Gastrocnemius medialis (tissue), 4 donors: ENCODE results near the gene PTPN20. TPM values are rescaled to one million over a fixed set of nuclear protein-coding genes. Genes with fewer than 3 reads are reported as not detected.
"Not testable (repeated sequence)": the region's sequence is repeated elsewhere in the genome, so short reads cannot be mapped to it uniquely, and the experiment has no call there.

Experiments
- ATAC-seq, 2 donors: fragments of 150-250 bp; one replicate each; pipeline ENCODE4 v1.9.1; 2016
- DNase-seq, 2 donors: peaks; one replicate each; pipeline ENCODE4 v3.0.0-alpha.2; 2019
- H3K27ac ChIP-seq, 4 donors: fragments of 200-600 bp; sonication (generic); 1 replicate in 1 of 4; 2 replicates in 3 of 4; pipeline ENCODE4 v1.5.1; 2016 to 2018; ENCODE audit warnings: mild to moderate bottlenecking in 2 of 4, moderate library complexity in 1 of 4
- H3K27me3 ChIP-seq, 3 donors: fragments of 200-600 bp; sonication (generic) in 2 of 3; 1 replicate in 1 of 3; 2 replicates in 2 of 3; pipeline versions ENCODE4 v1.5.1 to v1.6.0; 2016 to 2019; ENCODE audit warnings: mild to moderate bottlenecking in 1 of 3, moderate library complexity in 1 of 3
- H3K36me3 ChIP-seq, 2 donors: fragments of 200-600 bp; sonication (generic) in 1 of 2; one replicate each; pipeline ENCODE4 v1.5.1; 2017 to 2018
- H3K4me1 ChIP-seq, 2 donors: fragments of 200-600 bp; sonication (generic) in 1 of 2; one replicate each; pipeline ENCODE4 v1.5.1; 2016 to 2017; ENCODE audit warnings: mild to moderate bottlenecking in 2 of 2
- H3K4me3 ChIP-seq, 4 donors: fragments of 200-600 bp; sonication (generic) in 3 of 4; 1 replicate in 1 of 4; 2 replicates in 3 of 4; pipeline ENCODE4 v1.5.1; 2016 to 2019; ENCODE audit warnings: mild to moderate bottlenecking in 2 of 4
- H3K9me3 ChIP-seq, 3 donors: fragments of 200-600 bp; sonication (generic) in 2 of 3; 1 replicate in 1 of 3; 2 replicates in 2 of 3; pipeline ENCODE4 v1.5.1; 2016 to 2019
- in situ Hi-C, 4 donors: fragments of 200-750 bp; cut with MboI; loops; one replicate each; pipeline versions ENCODE4 v1.15.0 to v1.8.0; 2017; ENCODE audit warnings: low sequenced_read_pairs in 4 of 4
- intact Hi-C: fragments of 100-400 bp; cut with DNase I; formaldehyde crosslinking; loops from one replicate; pipeline ENCODE4 v1.15.1; 2023; ENCODE audit warnings: low total_unique reads
- total RNA-seq, 4 donors: library from RNA; depleted of rRNA; stranded (reverse); fragments of >200 nt; gene quantifications; one replicate each; pipeline versions ENCODE4 v1.1.0 to v1.2.3, GENCODE V29; 2016

The PTPN20 gene
- 1 to 10 TPM in 3 of 4 donors, under 1 TPM in 1; 0.84 to 6.1 (median 5.1) TPM for total RNA-seq

- ATAC-seq (peak; percentile 62 to 90), DNase-seq (peak in 1 of 2 donors; percentile 62)
- H3K27me3 ChIP-seq, intact Hi-C loops, H3K9me3 ChIP-seq, H3K4me1 ChIP-seq, in situ Hi-C loops, H3K36me3 ChIP-seq: not testable (repeated sequence)
- Histone ChIP-seq H3K27ac (peak within 1 kb of the TSS in 1 of 4 donors; percentile 34), H3K4me3 (peak within 1 kb of the TSS in 2 of 4 donors; percentile 28 to 35)
Measured at GRCh38 chr10:46911144-46911876, at the start of gene PTPN20. PTPN20 (plus strand) TSS chr10:46911428; CDS start chr10:46932500, 21,072 bp downstream.

- intact Hi-C loops, H3K27ac ChIP-seq, H3K36me3 ChIP-seq, DNase-seq, in situ Hi-C loops, ATAC-seq, H3K4me3 ChIP-seq, H3K27me3 ChIP-seq, H3K4me1 ChIP-seq, H3K9me3 ChIP-seq: not testable (repeated sequence)
Measured at GRCh38 chr10:46869716-46870115, 41.5 kb upstream of the PTPN20 start.

- DNase-seq, ATAC-seq, H3K4me3 ChIP-seq, H3K36me3 ChIP-seq, H3K9me3 ChIP-seq, in situ Hi-C loops, H3K4me1 ChIP-seq, intact Hi-C loops, H3K27me3 ChIP-seq, H3K27ac ChIP-seq: not testable (repeated sequence)
Measured at GRCh38 chr10:46871583-46871982, 39.6 kb upstream of the PTPN20 start.

GRCh38 chr10:46875304-46875703, 35.9 kb upstream of the PTPN20 start:
- in situ Hi-C loops, ATAC-seq, DNase-seq, H3K27ac ChIP-seq, H3K4me1 ChIP-seq, H3K4me3 ChIP-seq, intact Hi-C loops, H3K36me3 ChIP-seq, H3K9me3 ChIP-seq, H3K27me3 ChIP-seq: not testable (repeated sequence)

GRCh38 chr10:46876773-46877172, 34.5 kb upstream of the PTPN20 start:
- intact Hi-C loops, H3K4me3 ChIP-seq, ATAC-seq, H3K36me3 ChIP-seq, H3K27me3 ChIP-seq, H3K9me3 ChIP-seq, H3K4me1 ChIP-seq, H3K27ac ChIP-seq, DNase-seq, in situ Hi-C loops: not testable (repeated sequence)

GRCh38 chr10:46878761-46879160, 32.5 kb upstream of the PTPN20 start:
- H3K36me3 ChIP-seq, H3K27me3 ChIP-seq, in situ Hi-C loops: not testable (repeated sequence)

GRCh38 chr10:46890813-46891611, 20.2 kb upstream of the PTPN20 start:
- in situ Hi-C loops, H3K27me3 ChIP-seq, intact Hi-C loops: not testable (repeated sequence)

More at GRCh38 chr10:46878761-46879160, 32.5 kb upstream of the PTPN20 start:
- H3K9me3 ChIP-seq, intact Hi-C loops, H3K27ac ChIP-seq, ATAC-seq, H3K4me3 ChIP-seq, H3K4me1 ChIP-seq, DNase-seq: not testable (repeated sequence)

GRCh38 chr10:46896762-46897692, 14.2 kb upstream of the PTPN20 start:
- H3K4me3 ChIP-seq, in situ Hi-C loops, H3K27ac ChIP-seq, H3K36me3 ChIP-seq, H3K9me3 ChIP-seq, intact Hi-C loops, DNase-seq, H3K27me3 ChIP-seq, ATAC-seq, H3K4me1 ChIP-seq: not testable (repeated sequence)

More at GRCh38 chr10:46890813-46891611, 20.2 kb upstream of the PTPN20 start:
- not testable (repeated sequence) for ATAC-seq, H3K4me1 ChIP-seq, H3K4me3 ChIP-seq, DNase-seq, H3K36me3 ChIP-seq, H3K27ac ChIP-seq, H3K9me3 ChIP-seq

- H3K4me1 ChIP-seq, H3K27me3 ChIP-seq, H3K9me3 ChIP-seq, H3K4me3 ChIP-seq, DNase-seq, in situ Hi-C loops, ATAC-seq, H3K36me3 ChIP-seq, intact Hi-C loops, H3K27ac ChIP-seq: not testable (repeated sequence)
Measured at GRCh38 chr10:46901247-46901646, 10.0 kb upstream of the PTPN20 start.

- DNase-seq, H3K4me1 ChIP-seq, H3K4me3 ChIP-seq, H3K27ac ChIP-seq, in situ Hi-C loops, H3K9me3 ChIP-seq, ATAC-seq, H3K36me3 ChIP-seq, intact Hi-C loops, H3K27me3 ChIP-seq: not testable (repeated sequence)
Measured at GRCh38 chr10:46903874-46904273, 7.4 kb upstream of the PTPN20 start.

GRCh38 chr10:46906359-46906758, 4.9 kb upstream of the PTPN20 start:
- H3K9me3 ChIP-seq, intact Hi-C loops, H3K27ac ChIP-seq, ATAC-seq, H3K4me3 ChIP-seq, H3K36me3 ChIP-seq, DNase-seq, H3K4me1 ChIP-seq, in situ Hi-C loops, H3K27me3 ChIP-seq: not testable (repeated sequence)
